ENCODE data around the gene POU5F2. TPM values are rescaled to one million over a fixed set of nuclear protein-coding genes. Genes with fewer than 3 reads are reported as not detected.

POU5F2 gene
- total RNA-seq, 1 experiment from 2014 or later = 0.22 TPM

- Mint-ChIP-seq H3K9me3 (peaks cover 22 to 26% of the 10 kb centered on the region in 2 experiments), H3K36me3 (ENCODE audit: insufficient read depth in 1 of 3, low read depth in 3 of 3) (peaks cover 11 to 30% (median 15%) of the 10 kb centered on the region in 3 experiments), H3K4me1 (peaks cover 17 to 19% of the 10 kb centered on the region in 2 experiments), H3K27me3 (ENCODE audit: low read depth) (peaks cover 1% of the 10 kb centered on the region; the same call in 1 of the 2 replicates), H3K27ac (no peak overlapping the region), H3K4me3 (no peak overlapping the region; a peak in 1 of 5 replicates)
- Histone ChIP-seq H2AFZ (ENCODE audit: low read length) (no peak overlapping the region), H2BK120ac (ENCODE audit: low read depth, low read length, poor library complexity, severe bottlenecking) (no peak overlapping the region), H2BK15ac (ENCODE audit: low read depth, low read length) (no peak overlapping the region), H4K8ac (replicated peaks; ENCODE audit: insufficient read length, low read depth, low read length) (no peak overlapping the region), H4K5ac (ENCODE audit: insufficient read length, low read depth, low read length) (no peak overlapping the region), H2BK5ac (ENCODE audit: insufficient read length, low read length) (no peak overlapping the region), H3K23me2 (ENCODE audit: insufficient read length, low read depth, low read length, poor library complexity, severe bottlenecking) (no peaks in the 10 kb centered on the region), H4K20me1 (ENCODE audit: control insufficient read depth, insufficient read depth, insufficient read length) (no peaks in the 10 kb centered on the region), H3K9ac (ENCODE audit: extremely low read depth, insufficient read length, low read length) (no peak overlapping the region), H2BK12ac (ENCODE audit: insufficient read length, low read depth, low read length) (no peak overlapping the region), H3K27ac (ENCODE audit: insufficient read length, low read depth, low read length) (no peak overlapping the region), H3K9me3 (ENCODE audit: control insufficient read depth, low read depth, low read length) (no peaks in the 10 kb centered on the region), H3K4me2 (ENCODE audit: insufficient read depth, insufficient read length, low read length) (no peak overlapping the region), H3K79me1 (ENCODE audit: insufficient read depth, low read depth, low read length, poor library complexity, severe bottlenecking) (no peaks in the 10 kb centered on the region), H3K4ac (ENCODE audit: low read depth, low read length) (no peak overlapping the region), H3K23ac (ENCODE audit: insufficient read length, low read depth, low read length) (no peak overlapping the region), H3K79me2 (ENCODE audit: insufficient read depth, low read length) (no peaks in the 10 kb centered on the region), H4K91ac (ENCODE audit: insufficient read length, low read depth, low read length) (no peak overlapping the region), H3K18ac (ENCODE audit: insufficient read length, low read depth, low read length) (no peak overlapping the region), H2AK5ac (ENCODE audit: insufficient read length, low read length) (no peak overlapping the region), H2BK20ac (ENCODE audit: low read depth, low read length, poor library complexity, severe bottlenecking) (no peak overlapping the region), H3T11ph (ENCODE audit: low read length) (no peak overlapping the region), H3K4me1 (ENCODE audit: insufficient read depth, low read length) (peaks cover 3% of the 10 kb centered on the region; the same call in 1 of the 2 replicates), H3K27me3 (ENCODE audit: insufficient read depth, low read length) (no peaks in the 10 kb centered on the region), H3K14ac (ENCODE audit: insufficient read depth, low read length) (no peak overlapping the region), H3K56ac (ENCODE audit: insufficient read length, low read depth, low read length) (no peak overlapping the region)
- WGBS (ENCODE audit: extremely low coverage, insufficient read length, low lambda C conversion rate) = no CpG with 5 or more reads among the region's 5 CpGs
- no peak for TF ChIP-seq CTCF (conservative IDR thresholded peaks at IDR 0.05)
- DNase-seq = no peak
Observed at GRCh38 chr5:93756372-93756771, 15.0 kb upstream of the POU5F2 start.

All from H9 (cell line).